Neural progenitor cell (in vitro differentiated cells): ENCODE data around the gene AUTS2. TPM values are rescaled to one million over a fixed set of nuclear protein-coding genes. Genes with fewer than 3 reads are reported as not detected.
A peak's percentile ranks its signal among the peaks of the same experiment; 100 is the strongest.

ENCODE experiments used
- DNase-seq: peaks from one replicate; pipeline ENCODE4 v3.0.0-alpha.2; 2016; ENCODE audit warnings: low spot score
- H2AFZ ChIP-seq: fragments of 200-600 bp; sonication (generic); replicated peaks from 2 replicates; pipeline ENCODE4 v1.6.1; 2016; ENCODE audit warnings: antibody characterized with exemption
- H3F3A ChIP-seq: fragments of 200-600 bp; sonication (generic); 2 replicates; pipeline ENCODE4 v1.6.1; 2016; ENCODE audit warnings: antibody characterized with exemption, low read depth
- H3K27ac ChIP-seq: fragments of 200-600 bp; sonication (generic); 2 replicates; pipeline ENCODE4 v1.5.1; 2016; ENCODE audit warnings: mild to moderate bottlenecking
- H3K27me3 ChIP-seq: fragments of 200-600 bp; sonication (generic); 2 replicates; pipeline ENCODE4 v1.6.1; 2016; ENCODE audit warnings: mild to moderate bottlenecking, moderate library complexity
- H3K36me3 ChIP-seq: fragments of 200-600 bp; sonication (generic); 2 replicates; pipeline ENCODE4 v1.5.1; 2016
- H3K4me1 ChIP-seq: fragments of 200-600 bp; sonication (generic); 2 replicates; pipeline ENCODE4 v1.6.1; 2016; ENCODE audit warnings: mixed run types
- H3K4me2 ChIP-seq: fragments of 200-600 bp; sonication (generic); 2 replicates; pipeline ENCODE4 v1.6.1; 2016
- H3K4me3 ChIP-seq: fragments of 200-600 bp; sonication (generic); 2 replicates; pipeline ENCODE4 v1.5.1; 2016
- H3K79me2 ChIP-seq: fragments of 200-600 bp; sonication (generic); 2 replicates; pipeline ENCODE4 v1.6.1; 2016; ENCODE audit warnings: low read depth
- H3K9ac ChIP-seq: fragments of 200-600 bp; sonication (generic); 2 replicates; pipeline ENCODE4 v1.6.1; 2016
- H3K9me3 ChIP-seq: fragments of 200-600 bp; sonication (generic); 2 replicates; pipeline ENCODE4 v1.5.1; 2016; ENCODE audit warnings: low read depth
- H4K20me1 ChIP-seq: fragments of 200-600 bp; sonication (generic); 2 replicates; pipeline ENCODE4 v1.6.1; 2016; ENCODE audit warnings: low read depth
- H3K27ac Mint-ChIP-seq: 3 replicates; pipeline ENCODE4 v1.8.0; 2021; ENCODE audit warnings: mixed read lengths
- H3K27me3 Mint-ChIP-seq: 2 replicates; pipeline ENCODE4 v1.8.0; 2022; ENCODE audit warnings: low read depth, mild to moderate bottlenecking, inconsistent platforms, moderate library complexity, mixed read lengths; ENCODE audit not compliant: insufficient read depth
- H3K36me3 Mint-ChIP-seq: 3 replicates; pipeline ENCODE4 v1.8.0; 2021; ENCODE audit warnings: mixed read lengths
- H3K4me1 Mint-ChIP-seq: 3 replicates; pipeline ENCODE4 v1.8.0; 2021; ENCODE audit warnings: mixed read lengths
- H3K4me3 Mint-ChIP-seq: 3 replicates; pipeline ENCODE4 v1.8.0; 2021; ENCODE audit warnings: mild to moderate bottlenecking, moderate library complexity, mixed read lengths
- H3K9me3 Mint-ChIP-seq: 3 replicates; pipeline ENCODE4 v1.8.0; 2020; ENCODE audit warnings: mixed read lengths
- EZH2 ChIP-seq: fragments of 200-600 bp; sonication (generic); IDR thresholded peaks from 2 replicates; pipeline ENCODE4 v1.6.1; 2017; ENCODE audit warnings: antibody characterized with exemption, mild to moderate bottlenecking, moderate library complexity
- EZH2phosphoT487 ChIP-seq: fragments of 200-600 bp; sonication (generic); IDR thresholded peaks from 2 replicates; pipeline ENCODE4 v1.6.1; 2017; ENCODE audit warnings: antibody characterized with exemption
- total RNA-seq: library from RNA; depleted of rRNA; stranded (reverse); fragments of >200 nt; gene quantifications from 2 replicates; pipeline ENCODE4 v1.2.3, GENCODE V29; 2015; ENCODE audit warnings: low replicate concordance
- TF ChIP-seq, protein P1 (sequence below): fragments of 200-600 bp; sonication (generic); IDR thresholded peaks from 2 replicates; pipeline ENCODE4 v1.5.1; 2017; ENCODE audit warnings: antibody characterized with exemption, mild to moderate bottlenecking

The AUTS2 gene
- total RNA-seq, 1 donor from 2014 or later: 50.0 TPM

DNA sequence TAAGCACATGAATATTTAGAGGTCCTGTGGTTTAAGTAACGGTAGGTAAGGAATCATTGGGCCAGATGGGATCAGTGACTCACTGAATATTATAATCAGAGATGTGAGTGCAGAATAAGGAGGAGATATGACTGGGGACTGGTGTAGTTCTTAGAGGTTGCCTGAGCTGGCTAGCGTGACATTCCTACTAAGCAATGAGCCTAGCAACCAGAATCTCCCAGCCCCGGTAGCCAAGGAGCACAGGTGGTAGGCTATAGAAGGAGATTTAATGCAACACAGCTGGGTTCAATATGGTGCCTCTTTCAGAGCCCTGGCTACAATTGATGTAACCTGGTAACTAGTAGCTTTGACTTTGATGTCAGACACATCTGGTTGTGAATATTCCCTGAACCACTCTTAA, 641.6 kb downstream of the AUTS2 start:
- Histone ChIP-seq H3K4me1 (peaks cover 15% of the 10 kb centered on the region), H3K4me3 (no peak overlapping the region), H2AFZ (no peak overlapping the region), H3K9me3 (no peaks in the 10 kb centered on the region), H3F3A (no peaks in the 10 kb centered on the region), H3K36me3 (no peaks in the 10 kb centered on the region), H3K79me2 (no peaks in the 10 kb centered on the region), H4K20me1 (no peaks in the 10 kb centered on the region), H3K4me2 (peak overlapping the region; percentile 4), H3K9ac (no peak overlapping the region), H3K27ac (no peak overlapping the region), H3K27me3 (no peaks in the 10 kb centered on the region)
- H3K4me3 Mint-ChIP-seq: no peak overlapping the region
- peak; percentile 21 for DNase-seq
- peaks cover 2% of the 10 kb centered on the region for H3K27me3 Mint-ChIP-seq
- no peak for TF ChIP-seq EZH2
- TF ChIP-seq, protein P1, sequence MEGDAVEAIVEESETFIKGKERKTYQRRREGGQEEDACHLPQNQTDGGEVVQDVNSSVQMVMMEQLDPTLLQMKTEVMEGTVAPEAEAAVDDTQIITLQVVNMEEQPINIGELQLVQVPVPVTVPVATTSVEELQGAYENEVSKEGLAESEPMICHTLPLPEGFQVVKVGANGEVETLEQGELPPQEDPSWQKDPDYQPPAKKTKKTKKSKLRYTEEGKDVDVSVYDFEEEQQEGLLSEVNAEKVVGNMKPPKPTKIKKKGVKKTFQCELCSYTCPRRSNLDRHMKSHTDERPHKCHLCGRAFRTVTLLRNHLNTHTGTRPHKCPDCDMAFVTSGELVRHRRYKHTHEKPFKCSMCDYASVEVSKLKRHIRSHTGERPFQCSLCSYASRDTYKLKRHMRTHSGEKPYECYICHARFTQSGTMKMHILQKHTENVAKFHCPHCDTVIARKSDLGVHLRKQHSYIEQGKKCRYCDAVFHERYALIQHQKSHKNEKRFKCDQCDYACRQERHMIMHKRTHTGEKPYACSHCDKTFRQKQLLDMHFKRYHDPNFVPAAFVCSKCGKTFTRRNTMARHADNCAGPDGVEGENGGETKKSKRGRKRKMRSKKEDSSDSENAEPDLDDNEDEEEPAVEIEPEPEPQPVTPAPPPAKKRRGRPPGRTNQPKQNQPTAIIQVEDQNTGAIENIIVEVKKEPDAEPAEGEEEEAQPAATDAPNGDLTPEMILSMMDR: no peak
- peaks cover 68% of the 10 kb centered on the region for H3K4me1 Mint-ChIP-seq
- H3K36me3 Mint-ChIP-seq: peaks cover 3% of the 10 kb centered on the region
- no peaks in the 10 kb centered on the region for H3K9me3 Mint-ChIP-seq
- H3K27ac Mint-ChIP-seq: peak overlapping the region; percentile 97

DNA sequence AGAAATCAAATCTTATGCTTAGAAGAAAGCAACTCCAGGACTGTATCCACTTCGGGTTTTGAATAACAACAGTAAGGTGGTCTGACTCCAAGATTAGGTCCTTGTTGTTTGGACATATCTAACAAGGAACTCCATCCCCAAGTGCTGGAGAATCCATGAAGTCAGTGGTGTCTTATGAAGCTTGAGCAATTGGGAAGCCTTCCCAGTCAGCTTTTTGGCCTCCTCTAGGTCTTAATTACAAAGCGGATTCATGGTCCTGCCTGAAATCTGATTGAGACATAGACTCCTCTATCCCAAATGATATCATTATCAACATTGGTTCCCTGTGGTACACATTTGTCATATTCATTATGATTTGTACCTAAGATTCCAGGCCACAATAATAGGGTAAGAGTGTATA, 642.6 kb downstream of the AUTS2 start:
- Histone ChIP-seq H3K9me3 (no peaks in the 10 kb centered on the region), H4K20me1 (no peaks in the 10 kb centered on the region), H3F3A (no peaks in the 10 kb centered on the region), H3K4me3 (no peak overlapping the region), H3K4me1 (peaks cover 15% of the 10 kb centered on the region), H3K79me2 (no peaks in the 10 kb centered on the region), H3K9ac (no peak overlapping the region), H3K27ac (no peak overlapping the region), H3K4me2 (no peak overlapping the region), H3K36me3 (no peaks in the 10 kb centered on the region), H2AFZ (no peak overlapping the region), H3K27me3 (no peaks in the 10 kb centered on the region)
- Mint-ChIP-seq H3K4me3 (no peak overlapping the region), H3K27me3 (peaks cover 2% of the 10 kb centered on the region), H3K9me3 (no peaks in the 10 kb centered on the region), H3K27ac (peak overlapping the region; percentile 97), H3K36me3 (peaks cover 3% of the 10 kb centered on the region), H3K4me1 (peaks cover 68% of the 10 kb centered on the region)
- TF ChIP-seq, protein P1: no peak
- TF ChIP-seq EZH2phosphoT487: no peak
- TF ChIP-seq EZH2: no peak
- no peak for DNase-seq

DNA sequence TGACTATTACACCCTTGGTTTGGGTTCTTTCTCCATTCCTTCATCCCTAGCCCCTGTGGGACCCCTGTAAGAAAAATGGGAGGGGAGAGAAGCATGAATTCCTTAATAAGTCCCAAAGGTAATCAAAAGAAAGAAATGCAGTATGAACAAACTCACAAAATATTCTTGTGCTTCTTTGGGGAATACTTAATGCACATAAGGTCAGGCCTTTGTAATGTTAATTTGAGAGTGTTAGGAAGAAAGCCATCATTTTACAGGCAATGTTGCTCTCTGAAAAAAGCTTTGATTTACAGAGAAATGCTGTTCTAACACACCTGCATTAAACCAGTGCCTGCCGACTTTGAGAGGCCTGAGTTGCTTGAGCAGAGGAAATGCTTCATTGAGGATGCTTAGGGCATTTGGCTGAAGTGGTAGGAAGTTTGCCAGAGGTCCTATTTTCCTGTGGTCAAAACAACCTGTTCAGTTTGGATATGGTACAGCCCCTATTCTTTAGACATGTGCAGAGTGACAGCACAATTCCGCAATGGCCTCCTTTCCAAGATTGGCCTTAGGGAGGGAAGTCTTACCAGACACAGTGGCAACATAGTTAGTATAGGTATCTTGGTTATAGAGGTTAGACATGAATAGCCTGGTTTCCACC, 643.4 kb downstream of the AUTS2 start:
- Mint-ChIP-seq H3K9me3 (no peaks in the 10 kb centered on the region), H3K4me3 (no peak overlapping the region), H3K27me3 (peaks cover 2% of the 10 kb centered on the region), H3K4me1 (peaks cover 67% of the 10 kb centered on the region), H3K36me3 (peaks cover 3% of the 10 kb centered on the region), H3K27ac (no peak overlapping the region)
- H3K9ac ChIP-seq: no peak overlapping the region
- no peak overlapping the region for H3K27ac ChIP-seq
- H3K79me2 ChIP-seq: no peaks in the 10 kb centered on the region
- no peaks in the 10 kb centered on the region for H3K9me3 ChIP-seq
- H2AFZ ChIP-seq: no peak overlapping the region
- no peak for DNase-seq
- TF ChIP-seq EZH2: no peak
- no peak for TF ChIP-seq EZH2phosphoT487
- TF ChIP-seq, protein P1: no peak
- H3K4me1 ChIP-seq: peaks cover 15% of the 10 kb centered on the region
- H3K36me3 ChIP-seq: no peaks in the 10 kb centered on the region
- no peaks in the 10 kb centered on the region for H3K27me3 ChIP-seq
- H4K20me1 ChIP-seq: no peaks in the 10 kb centered on the region
- H3K4me2 ChIP-seq: no peak overlapping the region
- no peak overlapping the region for H3K4me3 ChIP-seq
- H3F3A ChIP-seq: no peaks in the 10 kb centered on the region
